HL-60 (cell line): ENCODE measurements around the gene RAB11FIP3.

Experiments used
- CTCF ChIP-seq: IDR thresholded peaks from one replicate; pipeline ENCODE4 v1.5.1; 2011; ENCODE audit warnings: low read length, control low read depth, inconsistent platforms; ENCODE audit not compliant: insufficient read depth
- GABPA ChIP-seq: IDR thresholded peaks from 2 replicates; pipeline ENCODE4 v1.6.1; 2012; ENCODE audit warnings: low read depth
- POLR2AphosphoS5 ChIP-seq: IDR thresholded peaks from 2 replicates; pipeline ENCODE4 v1.6.1; 2012; ENCODE audit warnings: low read depth
- REST ChIP-seq: IDR thresholded peaks from 2 replicates; pipeline ENCODE4 v1.6.1; 2012; ENCODE audit warnings: low read depth; ENCODE audit not compliant: insufficient replicate concordance

- TF ChIP-seq CTCF (peak; percentile 94), REST (no peak), POLR2AphosphoS5 (no peak), GABPA (no peak)
Measured at GRCh38 chr16:391885-392335, 33.5 kb upstream of the RAB11FIP3 start.
